DMS 273 treated with DMSO at 0.1 percent for 48 hours (cell line): ENCODE data around the gene THSD7A.

Source experiments
- DNase-seq: peaks from one replicate; lab custom pipeline; 2025; lab: John Stamatoyannopoulos, UW

The THSD7A gene

DNA sequence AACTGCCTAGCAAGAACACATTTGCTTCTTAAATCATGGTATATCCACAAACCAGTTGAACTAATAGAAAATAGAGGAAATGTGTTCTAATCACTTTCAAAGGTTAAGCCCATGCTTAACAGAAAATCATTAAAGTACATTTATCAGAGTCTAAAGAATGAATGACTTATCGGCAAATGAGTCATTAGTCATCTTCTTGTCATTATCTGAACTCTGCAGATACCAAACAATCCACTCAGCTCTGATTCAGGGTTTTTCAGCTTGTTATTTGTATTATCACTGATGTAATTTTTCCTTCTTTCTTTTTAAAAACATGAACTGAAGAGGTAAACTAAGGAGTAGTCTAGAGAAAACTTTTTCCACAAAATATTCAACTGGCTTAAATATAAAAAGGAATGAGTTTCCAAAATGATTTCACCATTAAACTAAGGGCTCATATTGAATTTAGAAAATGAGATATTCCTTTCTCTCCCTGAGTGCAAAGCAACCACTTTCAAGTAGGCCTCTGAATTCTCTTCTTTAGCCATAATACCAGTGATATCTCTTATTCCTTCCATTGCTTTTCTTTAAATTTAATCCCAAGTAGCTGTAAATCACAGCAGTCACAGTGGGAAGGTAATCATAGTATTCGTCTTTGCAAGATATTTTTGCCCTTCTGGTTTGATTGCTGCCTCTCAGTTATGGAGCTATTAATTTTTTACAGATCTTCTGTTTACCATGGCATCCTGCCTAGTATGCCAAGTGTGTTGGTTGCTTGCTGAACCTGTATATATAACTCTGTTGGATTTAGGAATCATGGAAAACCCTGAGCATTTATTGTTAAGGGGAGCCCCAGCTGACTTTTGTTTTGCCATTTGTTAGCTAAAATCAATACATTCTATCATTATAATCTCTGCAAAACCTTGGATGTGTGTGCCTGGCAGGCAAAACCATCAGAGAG lies 125.1 kb downstream of the THSD7A start:
- DNase-seq = no peak

- DNase-seq = no peak
Measured at GRCh38 chr7:11703829-11704228, 128.2 kb downstream of the THSD7A start.

GRCh38 chr7:11702938-11703337 lies 129.1 kb downstream of the THSD7A start:
- no peak for DNase-seq

- no peak for DNase-seq
Measured at GRCh38 chr7:11701829-11702560, 130.0 kb downstream of the THSD7A start.

DNA sequence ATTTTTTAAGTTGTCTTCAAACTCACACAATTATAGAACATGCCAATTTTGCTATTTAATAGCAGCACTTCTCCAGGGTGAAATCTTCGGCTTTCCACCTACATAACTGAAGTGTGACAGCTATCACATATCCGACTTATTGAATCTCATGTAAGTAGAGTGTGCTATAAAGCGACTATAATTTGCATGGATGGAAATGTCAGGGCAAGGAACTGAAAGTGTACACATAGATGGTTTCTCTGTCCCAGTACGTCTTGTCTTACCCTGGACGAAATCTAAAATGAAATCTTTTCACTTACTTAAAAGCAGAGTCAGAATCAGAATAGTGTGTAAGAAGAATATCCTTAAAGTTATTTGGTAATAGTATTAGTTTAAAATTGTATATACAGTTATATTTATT lies 132.3 kb downstream of the THSD7A start:
- no peak for DNase-seq

- DNase-seq = no peak
Measured at GRCh38 chr7:11698384-11698871, 133.6 kb downstream of the THSD7A start.

GRCh38 chr7:11690395-11690794 lies 141.6 kb downstream of the THSD7A start:
- no peak for DNase-seq

DNA sequence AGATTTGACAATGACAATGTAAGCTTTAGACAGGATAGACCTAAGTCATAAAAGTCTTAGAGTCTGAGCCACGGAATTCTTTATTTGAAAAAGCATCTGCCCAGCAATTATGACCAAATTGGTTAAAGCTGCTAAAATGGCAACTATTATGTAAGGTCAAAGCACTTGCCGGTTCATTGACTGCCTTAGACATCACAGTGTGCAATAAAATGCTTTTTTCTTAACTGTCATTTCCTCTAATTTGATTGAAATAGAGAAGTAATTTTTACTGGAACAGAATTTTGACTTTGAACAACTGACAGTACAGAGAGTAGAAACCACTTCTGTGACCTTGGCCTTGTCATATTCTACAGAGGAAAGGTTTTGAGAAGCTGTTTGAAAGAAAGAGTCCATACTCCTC lies 142.9 kb downstream of the THSD7A start:
- no peak for DNase-seq

DNA sequence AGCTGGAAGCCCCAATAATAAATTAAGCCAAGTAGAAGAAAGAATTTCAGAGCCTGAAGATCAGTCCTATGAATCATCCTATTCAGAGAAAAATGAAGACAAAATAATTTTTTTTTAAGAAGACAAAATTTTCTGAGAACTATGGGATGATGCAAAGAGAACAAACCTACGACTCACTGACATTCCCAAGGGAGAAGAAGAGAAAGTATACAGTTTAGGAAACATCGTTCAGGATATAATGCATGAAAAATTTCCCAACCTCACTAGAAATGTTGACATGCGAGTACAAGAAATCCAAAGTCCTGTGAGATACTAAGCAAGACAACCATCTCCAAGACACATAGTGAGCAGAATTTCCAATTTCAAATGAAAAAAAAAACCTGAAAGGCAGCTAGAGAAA lies 150.5 kb downstream of the THSD7A start:
- no peak for DNase-seq

GRCh38 chr7:11675163-11675562 lies 156.8 kb downstream of the THSD7A start:
- no peak for DNase-seq

DNA sequence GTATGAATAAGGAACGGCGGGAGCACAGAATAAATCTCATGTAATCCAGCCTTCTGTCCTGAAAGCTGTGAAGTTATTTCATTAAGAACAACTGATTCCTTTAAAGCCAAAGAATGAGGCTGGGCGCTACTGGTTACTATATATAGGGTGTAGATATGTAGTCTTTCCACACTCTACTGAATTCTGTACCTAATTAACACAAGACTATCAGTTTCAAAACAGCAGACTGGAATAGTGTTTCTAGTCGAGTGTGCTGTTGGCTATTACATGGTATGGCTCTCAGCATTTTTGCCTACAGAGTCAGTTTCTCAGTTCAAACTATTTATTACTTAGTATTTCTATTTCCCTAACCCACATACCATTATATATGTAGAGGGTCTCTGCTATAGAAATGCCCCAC lies 163.3 kb downstream of the THSD7A start:
- no peak for DNase-seq

- no peak for DNase-seq
Measured at GRCh38 chr7:11667810-11668185, 164.2 kb downstream of the THSD7A start.

GRCh38 chr7:11667071-11667809 lies 164.8 kb downstream of the THSD7A start:
- no peak for DNase-seq

DNA sequence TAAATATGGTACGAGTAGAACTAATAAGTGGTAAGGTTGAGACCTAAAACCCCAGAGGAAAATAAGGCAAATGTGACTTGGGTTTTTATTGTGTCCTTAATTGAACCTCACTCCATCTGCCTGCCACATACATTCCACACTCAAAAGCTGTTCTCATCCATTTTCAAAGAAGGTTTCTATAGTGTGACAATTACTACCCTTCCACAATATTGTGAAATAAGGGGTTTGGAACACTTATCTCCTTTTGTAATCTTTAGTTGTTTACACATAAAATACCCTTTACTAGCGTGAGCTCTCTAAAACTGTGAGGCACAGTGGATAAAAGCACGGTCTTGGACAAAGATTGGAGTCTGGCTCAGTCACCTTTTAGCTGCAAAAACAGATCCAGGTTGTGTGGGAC lies 166.6 kb downstream of the THSD7A start:
- DNase-seq = peak; percentile 27

GRCh38 chr7:11655642-11656041 lies 176.4 kb downstream of the THSD7A start:
- no peak for DNase-seq

DNA sequence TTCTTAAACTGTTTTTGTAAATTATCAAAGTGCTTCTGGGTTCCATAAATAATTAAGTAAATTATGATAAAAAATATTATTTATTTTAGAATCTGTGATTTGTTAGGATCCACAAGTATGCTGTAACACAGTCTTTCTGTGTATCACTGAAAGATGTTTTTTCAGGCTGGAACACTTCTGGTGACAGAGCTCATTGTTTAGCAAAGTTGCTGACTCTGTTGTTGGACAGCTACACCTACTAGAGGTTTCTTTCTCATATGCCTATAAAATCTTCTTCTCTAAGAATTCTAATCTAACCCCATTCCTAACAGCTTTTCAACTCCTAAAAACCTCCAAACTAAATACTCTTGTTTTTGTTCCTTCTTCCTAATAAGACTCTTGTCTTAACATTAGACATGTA lies 176.8 kb downstream of the THSD7A start:
- no peak for DNase-seq

DNA sequence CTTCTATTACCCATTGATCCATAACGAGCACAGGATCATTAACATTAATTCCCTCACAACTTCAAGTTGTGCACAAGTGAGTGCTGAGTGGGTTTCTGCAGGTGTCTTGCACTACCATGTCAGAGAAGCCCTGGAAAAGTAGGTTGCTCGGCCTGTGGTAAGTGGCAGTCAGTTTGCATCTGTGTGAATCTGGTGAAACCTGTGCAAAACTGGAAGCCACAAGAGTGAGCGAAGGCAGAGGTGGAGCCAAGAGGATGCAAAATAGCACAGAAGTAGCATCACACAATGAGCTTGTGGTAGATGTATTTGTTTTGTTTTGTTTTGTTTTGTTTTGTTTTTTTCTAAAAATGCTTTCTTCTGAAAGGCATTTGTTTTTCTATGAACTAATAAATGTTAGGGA lies 181.5 kb downstream of the THSD7A start:
- DNase-seq = no peak

- DNase-seq = no peak
Measured at GRCh38 chr7:11650030-11650429, 182.0 kb downstream of the THSD7A start.

DNA sequence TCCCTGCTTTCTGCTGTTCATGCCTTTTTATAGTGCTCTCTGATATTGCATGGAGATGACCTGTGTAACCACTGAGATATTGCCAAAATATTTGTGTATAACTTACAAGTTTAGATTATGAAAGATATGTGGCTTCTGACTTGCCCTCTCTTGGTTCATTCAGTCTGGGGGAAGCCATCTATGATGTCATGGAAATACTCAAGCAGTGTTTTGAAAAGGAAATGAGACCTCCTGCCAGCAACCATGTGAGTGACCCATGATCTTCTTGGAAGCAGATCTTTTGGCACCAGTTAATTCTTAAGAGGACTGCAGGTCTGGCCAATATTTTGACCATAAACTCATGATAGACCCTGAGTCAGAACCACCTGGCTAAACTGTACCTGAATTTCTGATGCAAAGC lies 183.0 kb downstream of the THSD7A start:
- DNase-seq = no peak

DNA sequence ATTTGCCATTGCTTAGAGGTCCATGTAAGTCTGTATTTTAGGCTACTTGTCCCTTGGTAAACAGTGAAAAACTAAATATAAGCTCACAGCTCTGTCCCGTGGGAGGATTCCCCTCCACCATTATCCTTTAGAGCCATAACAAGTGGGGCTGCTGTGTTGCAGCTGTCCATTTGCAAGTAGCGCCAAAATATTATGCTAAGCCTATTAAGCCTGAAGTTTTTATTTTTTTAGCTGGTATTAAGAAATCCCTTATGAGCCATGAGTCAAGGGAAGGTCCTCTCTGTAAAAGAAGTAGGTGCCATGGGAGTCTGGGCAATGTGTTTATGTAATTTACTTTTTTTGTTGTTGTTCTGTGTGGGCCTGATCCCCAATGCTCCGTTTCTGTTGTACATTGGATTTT lies 183.9 kb downstream of the THSD7A start:
- no peak for DNase-seq

GRCh38 chr7:11642841-11643240 lies 189.2 kb downstream of the THSD7A start:
- no peak for DNase-seq

DNA sequence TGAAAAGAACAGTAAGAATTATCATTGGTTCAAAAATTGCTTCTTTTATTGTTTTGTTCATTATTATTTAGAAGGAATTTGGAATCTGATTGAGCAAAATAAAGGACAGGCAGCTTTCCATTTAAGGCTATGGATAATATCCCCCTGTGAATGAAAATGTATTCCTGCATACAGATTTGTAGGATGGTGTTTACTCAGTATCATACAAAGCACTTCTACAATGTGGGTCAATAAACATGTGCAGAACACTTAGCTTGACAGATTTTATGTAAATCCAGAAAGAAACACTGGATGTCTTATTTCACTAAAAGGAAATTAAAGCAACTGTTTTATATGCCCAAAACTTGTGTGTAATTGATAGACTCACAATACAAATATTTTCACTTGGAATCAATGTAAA lies 189.7 kb downstream of the THSD7A start:
- DNase-seq = no peak
